Endodermal cell (in vitro differentiated cells): Measurements from ENCODE around the gene SLC46A1. TPM values are rescaled to one million over a fixed set of nuclear protein-coding genes. Genes with fewer than 3 reads are reported as not detected.
A peak's percentile ranks its signal among the peaks of the same experiment; 100 is the strongest.

Source experiments
- DNase-seq: peaks from one replicate; pipeline ENCODE4 v3.0.0-alpha.2; 2017
- H3K27ac ChIP-seq: 2 replicates; pipeline ENCODE4 v1.5.1; 2013; ENCODE audit warnings: mild to moderate bottlenecking, low read depth, low read length, moderate library complexity
- H3K27me3 ChIP-seq: 2 replicates; pipeline ENCODE4 v1.6.1; 2013; ENCODE audit warnings: mild to moderate bottlenecking, low read length, moderate library complexity; ENCODE audit not compliant: insufficient read depth, control insufficient read depth, poor library complexity, severe bottlenecking
- H3K36me3 ChIP-seq: 2 replicates; pipeline ENCODE4 v1.7.0; 2013; ENCODE audit warnings: mild to moderate bottlenecking, low read length, moderate library complexity; ENCODE audit not compliant: control insufficient read depth, insufficient read depth
- H3K4me1 ChIP-seq: one replicate; pipeline ENCODE4 v1.7.0; 2013; ENCODE audit warnings: low read length; ENCODE audit not compliant: control insufficient read depth, insufficient read depth
- H3K4me3 ChIP-seq: 2 replicates; pipeline ENCODE4 v1.5.1; 2013; ENCODE audit warnings: mild to moderate bottlenecking, low read length, moderate library complexity
- H3K9ac ChIP-seq: 2 replicates; pipeline ENCODE4 v1.6.1; 2013; ENCODE audit warnings: mild to moderate bottlenecking, low read length, moderate library complexity; ENCODE audit not compliant: poor library complexity, severe bottlenecking; ENCODE audit errors: extremely low read depth
- H3K9me3 ChIP-seq: 2 replicates; pipeline ENCODE4 v1.6.1; 2013; ENCODE audit warnings: mild to moderate bottlenecking, low read length, moderate library complexity; ENCODE audit not compliant: control insufficient read depth
- H3K27ac Mint-ChIP-seq: 2 replicates; pipeline ENCODE4 v1.8.0; 2020; ENCODE audit warnings: mixed read lengths
- H3K27me3 Mint-ChIP-seq: 2 replicates; pipeline ENCODE4 v1.8.0; 2021; ENCODE audit warnings: mild to moderate bottlenecking, mixed read lengths; ENCODE audit not compliant: insufficient read depth
- H3K36me3 Mint-ChIP-seq: 2 replicates; pipeline ENCODE4 v1.8.0; 2020; ENCODE audit warnings: low read depth, mixed read lengths
- H3K4me1 Mint-ChIP-seq: 2 replicates; pipeline ENCODE4 v1.8.0; 2020; ENCODE audit warnings: mixed read lengths
- H3K4me3 Mint-ChIP-seq: 2 replicates; pipeline ENCODE4 v1.8.0; 2020; ENCODE audit warnings: mild to moderate bottlenecking, moderate library complexity, mixed read lengths
- H3K9me3 Mint-ChIP-seq: 2 replicates; pipeline ENCODE4 v1.8.0; 2020; ENCODE audit warnings: mild to moderate bottlenecking, mixed read lengths
- WGBS, 2 experiments: methylation state at CpG; one replicate each; pipeline versions ENCODE4 v1.1.5 to v1.1.7; 2013; ENCODE audit warnings: missing lambda C conversion rate in 2 of 2, mixed read lengths in 1 of 2; ENCODE audit not compliant: insufficient coverage in 1 of 2, insufficient read length in 1 of 2; 5-methylcytosine and 5-hydroxymethylcytosine counted together
- total RNA-seq, 2 donors: library from RNA; stranded (reverse); fragmentation: NEBNext Ultra II Directional in 1 of 2; extraction: Animal tissue kit (Norgen Biotek cat#: 25700) in 1 of 2; gene quantifications; 2 replicates in 1 of 2; 3 replicates in 1 of 2; pipeline ENCODE4 v1.2.1, GENCODE V29; 2021
- TF ChIP-seq, protein P1 (sequence below): fragments of 200-600 bp; sonication (generic); conservative IDR thresholded peaks from 2 replicates; pipeline ENCODE4 v1.5.0; 2021; ENCODE audit warnings: antibody characterized with exemption, mild to moderate bottlenecking

SLC46A1 gene
- total RNA-seq, 2 donors from 2014 or later = 6.9 to 10.9 TPM

DNA sequence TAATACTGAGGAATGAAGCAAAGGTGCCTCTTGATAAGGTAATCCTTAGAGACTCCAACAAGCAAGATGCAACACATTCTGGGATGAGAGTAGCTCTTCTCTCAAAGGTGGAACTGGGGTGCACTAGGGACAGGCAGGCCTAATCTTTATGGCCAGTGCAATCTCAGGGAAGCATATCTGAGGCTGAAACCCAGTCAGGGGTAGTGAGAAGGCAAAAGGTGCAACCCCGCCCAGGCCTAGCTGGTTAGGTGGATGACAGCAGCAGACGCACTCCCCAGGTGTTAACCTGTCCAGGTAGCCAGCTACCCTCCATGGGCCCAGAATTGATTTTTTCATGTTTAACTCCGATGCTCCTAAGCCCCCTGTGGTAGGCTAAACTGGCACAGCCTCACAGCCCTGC is 9.9 kb upstream of the SLC46A1 start:
- DNase-seq = no peak
- Mint-ChIP-seq H3K27me3 (peaks cover 44% of the 10 kb centered on the region), H3K9me3 (no peaks in the 10 kb centered on the region), H3K4me1 (peaks cover 7% of the 10 kb centered on the region), H3K27ac (no peak overlapping the region), H3K4me3 (no peak overlapping the region), H3K36me3 (no peaks in the 10 kb centered on the region)
- 87 to 95% methylated on average over 3 of the region's 3 CpGs for WGBS, 2 experiments
- TF ChIP-seq, protein P1, sequence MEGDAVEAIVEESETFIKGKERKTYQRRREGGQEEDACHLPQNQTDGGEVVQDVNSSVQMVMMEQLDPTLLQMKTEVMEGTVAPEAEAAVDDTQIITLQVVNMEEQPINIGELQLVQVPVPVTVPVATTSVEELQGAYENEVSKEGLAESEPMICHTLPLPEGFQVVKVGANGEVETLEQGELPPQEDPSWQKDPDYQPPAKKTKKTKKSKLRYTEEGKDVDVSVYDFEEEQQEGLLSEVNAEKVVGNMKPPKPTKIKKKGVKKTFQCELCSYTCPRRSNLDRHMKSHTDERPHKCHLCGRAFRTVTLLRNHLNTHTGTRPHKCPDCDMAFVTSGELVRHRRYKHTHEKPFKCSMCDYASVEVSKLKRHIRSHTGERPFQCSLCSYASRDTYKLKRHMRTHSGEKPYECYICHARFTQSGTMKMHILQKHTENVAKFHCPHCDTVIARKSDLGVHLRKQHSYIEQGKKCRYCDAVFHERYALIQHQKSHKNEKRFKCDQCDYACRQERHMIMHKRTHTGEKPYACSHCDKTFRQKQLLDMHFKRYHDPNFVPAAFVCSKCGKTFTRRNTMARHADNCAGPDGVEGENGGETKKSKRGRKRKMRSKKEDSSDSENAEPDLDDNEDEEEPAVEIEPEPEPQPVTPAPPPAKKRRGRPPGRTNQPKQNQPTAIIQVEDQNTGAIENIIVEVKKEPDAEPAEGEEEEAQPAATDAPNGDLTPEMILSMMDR = no peak
- Histone ChIP-seq H3K27ac (no peak overlapping the region), H3K9me3 (no peaks in the 10 kb centered on the region), H3K4me3 (no peak overlapping the region), H3K27me3 (no peaks in the 10 kb centered on the region), H3K9ac (no peak overlapping the region), H3K36me3 (no peaks in the 10 kb centered on the region), H3K4me1 (no peaks in the 10 kb centered on the region)

GRCh38 chr17:28413804-28414203 is 7.8 kb upstream of the SLC46A1 start:
- no peaks in the 10 kb centered on the region for H3K4me1 ChIP-seq
- Mint-ChIP-seq H3K27me3 (peaks cover 42% of the 10 kb centered on the region), H3K4me3 (no peak overlapping the region), H3K27ac (no peak overlapping the region), H3K9me3 (no peaks in the 10 kb centered on the region), H3K4me1 (peaks cover 7% of the 10 kb centered on the region), H3K36me3 (no peaks in the 10 kb centered on the region)
- WGBS, 2 experiments = 74 to 75% methylated on average over 7 of the region's 7 CpGs
- no peak overlapping the region for H3K27ac ChIP-seq
- no peaks in the 10 kb centered on the region for H3K27me3 ChIP-seq
- H3K9me3 ChIP-seq = no peaks in the 10 kb centered on the region
- no peaks in the 10 kb centered on the region for H3K36me3 ChIP-seq
- DNase-seq = peak; percentile 75
- no peak overlapping the region for H3K9ac ChIP-seq
- TF ChIP-seq, protein P1 = peak; percentile 42
- no peak overlapping the region for H3K4me3 ChIP-seq

DNA sequence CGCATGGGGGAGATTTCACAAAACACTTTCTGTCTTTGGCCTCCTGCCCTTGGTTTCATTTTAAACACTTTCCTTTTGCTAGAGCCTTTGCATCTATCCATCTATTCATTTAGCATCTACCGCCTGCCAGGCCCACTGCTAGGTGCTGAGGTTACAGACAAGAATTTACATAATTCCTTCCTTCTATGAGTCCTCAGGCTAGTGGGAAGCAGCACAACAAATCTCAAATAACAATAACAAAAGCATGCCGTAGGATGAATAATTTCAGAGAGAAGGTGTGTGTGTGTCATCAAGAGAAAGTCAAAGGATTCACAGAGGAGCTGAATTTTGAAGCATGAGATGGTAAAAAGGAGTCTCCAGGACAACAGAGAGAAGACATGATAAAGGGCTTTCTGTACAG is 6.1 kb upstream of the SLC46A1 start:
- WGBS, 2 experiments = 59 to 72% methylated on average over 3 of the region's 3 CpGs
- H3K4me1 Mint-ChIP-seq = peaks cover 23% of the 10 kb centered on the region
- Histone ChIP-seq H3K4me3 (no peak overlapping the region), H3K36me3 (no peaks in the 10 kb centered on the region), H3K9ac (no peak overlapping the region), H3K27ac (no peak overlapping the region), H3K4me1 (peaks cover 6% of the 10 kb centered on the region), H3K9me3 (no peaks in the 10 kb centered on the region), H3K27me3 (no peaks in the 10 kb centered on the region)
- TF ChIP-seq, protein P1 = no peak
- no peaks in the 10 kb centered on the region for H3K9me3 Mint-ChIP-seq
- DNase-seq = no peak
- H3K27me3 Mint-ChIP-seq = peaks cover 33% of the 10 kb centered on the region
- H3K36me3 Mint-ChIP-seq = no peaks in the 10 kb centered on the region
- H3K4me3 Mint-ChIP-seq = no peak overlapping the region
- no peak overlapping the region for H3K27ac Mint-ChIP-seq
